GM12878 (cell line): ENCODE data around the gene EPAS1. TPM values are rescaled to one million over a fixed set of nuclear protein-coding genes. Genes with fewer than 3 reads are reported as not detected.

Experiments
- ATAC-seq: fragments of 200-7000 bp; cut with Tn5 transposase; 3 replicates; pipeline ENCODE4 v1.9.1; 2020; ENCODE audit warnings: mild to moderate bottlenecking, moderate library complexity
- BruUV-seq: library from RNA; stranded (reverse); fragments of 400-500 nt; replicated peaks from 2 replicates; lab custom pipeline; 2021; lab: Mats Ljungman, UMichigan
- CTCF ChIA-PET: fragments of 300-600 bp; sonication (Branson Sonifier 250); formaldehyde crosslinking; extraction: SDS; loops from one replicate; lab custom pipeline; 2021; ENCODE audit warnings: inconsistent platforms; lab: Yijun Ruan, JAX
- POLR2A ChIA-PET: fragments of 350-600 bp; formaldehyde crosslinking; extraction: SDS; loops from one replicate; lab custom pipeline; 2021; ENCODE audit warnings: inconsistent platforms; lab: Charles Lee
- RAD21 ChIA-PET: fragments of 300-600 bp; sonication (Branson Sonifier 250); formaldehyde crosslinking; loops from one replicate; lab custom pipeline; 2023; ENCODE audit warnings: antibody characterized with exemption; ENCODE audit not compliant: unreplicated experiment; lab: Charles Lee
- SMC1A ChIA-PET: fragments of 300-600 bp; sonication (Branson Sonifier 250); formaldehyde crosslinking; loops from one replicate; lab custom pipeline; 2023; ENCODE audit not compliant: unreplicated experiment, uncharacterized antibody; lab: Charles Lee
- DNase-seq: peaks from one replicate; pipeline ENCODE4 v3.0.0-alpha.2; 2011; ENCODE audit warnings: low read depth, low spot score
- FAIRE-seq: peaks from 3 replicates; lab custom pipeline; 2011; peaks lifted over from hg19 to GRCh38; lab: Jason Lieb, UNC
- H2AFZ ChIP-seq: 2 replicates; pipeline ENCODE4 v1.6.0; 2011; ENCODE audit warnings: low read depth, low read length, control low read depth; ENCODE audit not compliant: control insufficient read depth
- H3K27ac ChIP-seq: 2 replicates; pipeline ENCODE4 v1.5.1; 2011; ENCODE audit warnings: control low read depth; ENCODE audit not compliant: control insufficient read depth, insufficient read depth
- H3K27me3 ChIP-seq, 2 experiments: replicated peaks in 1 of 2; 2 replicates each; pipeline versions ENCODE4 v1.6.0 to v1.6.1; 2011; ENCODE audit warnings: low read length in 1 of 2; ENCODE audit not compliant: control insufficient read depth in 2 of 2, insufficient read depth in 2 of 2
- H3K36me3 ChIP-seq, 2 experiments: 2 replicates each; pipeline ENCODE4 v1.5.1; 2011; ENCODE audit warnings: low read length in 1 of 2; ENCODE audit not compliant: control insufficient read depth in 2 of 2, insufficient read depth in 2 of 2
- H3K4me1 ChIP-seq: 2 replicates; pipeline ENCODE4 v1.6.1; 2011; ENCODE audit warnings: mild to moderate bottlenecking, low read length, moderate library complexity, mixed read lengths; ENCODE audit not compliant: control insufficient read depth, insufficient read depth
- H3K4me2 ChIP-seq: 2 replicates; pipeline ENCODE4 v1.6.0; 2011; ENCODE audit warnings: control low read depth; ENCODE audit not compliant: control insufficient read depth, insufficient read depth
- H3K4me3 ChIP-seq: fragments of 200-600 bp; sonication (generic); 2 replicates; pipeline ENCODE4 v1.5.1; 2016
- H3K79me2 ChIP-seq: 2 replicates; pipeline ENCODE4 v1.6.0; 2011; ENCODE audit warnings: low read length; ENCODE audit not compliant: control insufficient read depth, insufficient read depth
- H3K9ac ChIP-seq: 2 replicates; pipeline ENCODE4 v1.8.0; 2011; ENCODE audit warnings: low read length, control low read depth, mixed read lengths; ENCODE audit not compliant: control insufficient read depth, insufficient read depth
- H3K9me3 ChIP-seq: replicated peaks from 3 replicates; pipeline ENCODE4 v1.5.1; 2011; ENCODE audit warnings: mild to moderate bottlenecking, low read length; ENCODE audit not compliant: control insufficient read depth, insufficient read depth
- H4K20me1 ChIP-seq: 2 replicates; pipeline ENCODE4 v1.6.0; 2011; ENCODE audit not compliant: control insufficient read depth, insufficient read depth
- ASH2L ChIP-seq: fragments of 300-600, 200-600 bp; sonication (generic); IDR thresholded peaks from 2 replicates; pipeline ENCODE4 v1.6.1; 2017; ENCODE audit warnings: low read depth, mild to moderate bottlenecking, borderline replicate concordance
- HDAC6 ChIP-seq: fragments of 200-600 bp; sonication (generic); IDR thresholded peaks from one replicate; pipeline ENCODE4 v1.8.0; 2017; ENCODE audit warnings: antibody characterized with exemption; ENCODE audit not compliant: unreplicated experiment
- NRF1 ChIP-seq: conservative IDR thresholded peaks from 2 replicates; pipeline ENCODE4 v1.6.1; 2011; ENCODE audit warnings: mild to moderate bottlenecking, low read depth, low read length, improper control_type of control experiment
- RAD21 ChIP-seq: IDR thresholded peaks from 2 replicates; pipeline ENCODE4 v1.6.1; 2011; ENCODE audit warnings: mild to moderate bottlenecking, low read depth, low read length, moderate library complexity; ENCODE audit not compliant: insufficient read depth
- SMAD5 ChIP-seq: IDR thresholded peaks from 2 replicates; pipeline ENCODE4 v1.6.1; 2016; ENCODE audit warnings: antibody characterized with exemption, low read depth
- SP1 ChIP-seq: IDR thresholded peaks from one replicate; pipeline ENCODE4 v1.6.1; 2011; ENCODE audit warnings: low read depth, low read length
- SREBF2 ChIP-seq: IDR thresholded peaks from 2 replicates; pipeline ENCODE4 v1.6.1; 2012; ENCODE audit warnings: mild to moderate bottlenecking, low read length
- TCF3 ChIP-seq: IDR thresholded peaks from 2 replicates; pipeline ENCODE4 v1.6.1; 2012; ENCODE audit warnings: low read depth, mild to moderate bottlenecking, low read length, borderline replicate concordance; ENCODE audit not compliant: insufficient read depth
- USF1 ChIP-seq: IDR thresholded peaks from 2 replicates; pipeline ENCODE4 v1.6.1; 2011; ENCODE audit warnings: borderline replicate concordance, low read depth, mild to moderate bottlenecking, moderate library complexity, mixed read lengths, low read length; ENCODE audit not compliant: insufficient read depth; ENCODE audit errors: extremely low read length
- ZNF217 ChIP-seq: fragments of 450-650 bp; IDR thresholded peaks from 2 replicates; pipeline ENCODE4 v1.6.1; 2017; ENCODE audit warnings: antibody characterized with exemption, mild to moderate bottlenecking
- ZNF24 ChIP-seq: fragments of 450-650 bp; IDR thresholded peaks from 2 replicates; pipeline ENCODE4 v1.6.1; 2017; ENCODE audit warnings: antibody characterized with exemption, mild to moderate bottlenecking
- WGBS: methylation state at CpG from one replicate; pipeline ENCODE4 v1.1.6; 2016; ENCODE audit warnings: low lambda C conversion rate; ENCODE audit not compliant: insufficient replicate concordance, insufficient coverage; ENCODE audit errors: missing lambda C conversion rate; 5-methylcytosine and 5-hydroxymethylcytosine counted together
- in situ Hi-C: fragments of 300-500 bp; cut with MboI; formaldehyde crosslinking; loops from 9 replicates; pipeline ENCODE4 v1.14.3; 2018; ENCODE audit warnings: mixed read lengths
- intact Hi-C: fragments of 100-400 bp; cut with micrococcal nuclease; formaldehyde crosslinking; loops from one replicate; pipeline ENCODE4 v1.14.2; 2022; ENCODE audit not compliant: unreplicated experiment
- polyA plus RNA-seq, 11 experiments: library from polyadenylated mRNA; depleted of rRNA in 4 of 11; unstranded in 6 of 11; stranded (reverse) in 5 of 11; fragments of >200 nt; fragmentation: Nextera tagmentation in 4 of 11; fragmentation: Illumina TruSeq in 1 of 11; extraction: Ambion mirVana in 4 of 11; extraction: Trizol in 1 of 11; gene quantifications; 1 replicate in 1 of 11; 2 replicates in 10 of 11; pipeline versions ENCODE4 v1.2.1 to v1.2.3, GENCODE V29; 2011 to 2016; ENCODE audit warnings: inconsistent platforms in 2 of 11, missing spikeins in 2 of 11, low read depth in 1 of 11
- total RNA-seq, 4 experiments: library from RNA; depleted of rRNA in 3 of 4; stranded (reverse); fragments of >200 nt in 3 of 4; fragmentation: Illumina TruSeq in 1 of 4; extraction: Trizol in 1 of 4; gene quantifications; 2 replicates each; pipeline versions ENCODE4 v1.2.1 to v1.2.3, GENCODE V29; 2013 to 2021

The EPAS1 gene
- total and polyA plus RNA-seq, 10 of the 15 experiments (the other 5 are each of a cell fraction or from before 2014, with no cell fraction given), result 0.11 to 22.0 (median 1.3) TPM; not detected in 1

GRCh38 chr2:46284260-46284659 is 12.9 kb upstream of the EPAS1 start:
- ChIA-PET CTCF (interaction anchor here (1.2 to 1.6 kb wide), 2 partner anchors 10 to 94 kb away, joined by 3 to 4 read pairs; no protein-coding TSS in a partner anchor), SMC1A (interaction anchor here (0.7 to 2.1 kb wide), 6 partner anchors 10 to 221 kb away, joined by 3 to 8 read pairs (median 4); no protein-coding TSS in a partner anchor), POLR2A (no interaction called here), RAD21 (interaction anchor here (0.9 to 1.5 kb wide), 3 partner anchors 10 to 55 kb away, joined by 3 to 6 read pairs (median 5); no protein-coding TSS in a partner anchor)
- Histone ChIP-seq H2AFZ (no peak overlapping the region), H3K36me3 (no peaks in the 10 kb centered on the region), H3K9me3 (no peaks in the 10 kb centered on the region), H3K4me2 (no peak overlapping the region), H3K79me2 (no peaks in the 10 kb centered on the region), H3K4me1 (no peaks in the 10 kb centered on the region), H3K27me3 (peaks cover 0 to 3% of the 10 kb centered on the region in 2 experiments; a peak in 1 of 4 replicates), H4K20me1 (no peaks in the 10 kb centered on the region), H3K4me3 (no peak overlapping the region), H3K27ac (no peak overlapping the region), H3K9ac (no peak overlapping the region)
- BruUV-seq, result no TSS peak
- FAIRE-seq (no peak), ATAC-seq (0 out of 3 replicates have a peak, but pooled peaks have one; percentile 29), DNase-seq (no peak)
- in situ Hi-C loops, result no loop called here
- no peak for TF ChIP-seq ASH2L
- no peak for TF ChIP-seq TCF3
- no peak for TF ChIP-seq SP1
- no peak for TF ChIP-seq SREBF2
- no peak for TF ChIP-seq ZNF217
- TF ChIP-seq USF1, result no peak
- TF ChIP-seq ZNF24, result no peak
- TF ChIP-seq RAD21, result no peak
- TF ChIP-seq HDAC6, result no peak
- TF ChIP-seq SMAD5, result no peak
- TF ChIP-seq NRF1, result no peak
- 39% methylated on average over 1 of the region's 1 CpG for WGBS
- intact Hi-C loops, result no loop called here
